ENCODE data around the gene WNT11.

WNT11 gene

DNA sequence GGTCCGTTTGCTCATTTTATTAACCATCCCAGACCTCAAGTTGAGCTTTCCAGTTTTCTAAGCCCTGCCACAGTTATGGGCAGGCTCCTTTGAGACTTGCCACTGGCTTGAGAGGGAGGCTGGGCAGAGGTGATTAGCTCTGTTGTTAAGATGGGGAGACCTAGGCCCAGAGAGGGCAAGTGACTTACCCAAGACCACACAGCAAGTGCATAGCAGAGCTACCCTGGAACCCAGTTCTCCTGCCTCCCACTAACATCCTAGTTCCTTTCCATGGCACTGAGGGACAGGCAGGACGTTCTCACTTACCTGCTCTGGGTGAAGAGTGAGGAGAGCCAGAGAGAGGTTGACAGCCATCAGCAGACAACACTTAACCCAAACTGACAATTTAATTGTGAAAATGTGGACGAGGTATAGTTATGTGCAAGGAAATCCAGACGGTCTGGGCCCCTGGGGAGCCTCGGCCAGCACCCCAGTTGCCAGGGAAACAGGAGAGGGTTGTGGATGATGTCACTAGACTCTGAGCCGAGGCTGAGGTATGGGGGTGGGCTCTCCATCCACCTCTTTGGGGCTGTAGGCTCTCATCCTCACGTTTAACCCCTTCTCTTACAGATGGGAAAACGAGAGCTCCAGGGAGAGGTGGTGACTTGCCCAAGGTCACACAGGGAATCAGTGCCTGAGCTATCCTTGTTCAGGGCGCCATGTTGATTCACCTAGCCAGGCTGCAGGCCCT, 12.3 kb upstream of the WNT11 start:
- TF ChIP-seq, protein P1, sequence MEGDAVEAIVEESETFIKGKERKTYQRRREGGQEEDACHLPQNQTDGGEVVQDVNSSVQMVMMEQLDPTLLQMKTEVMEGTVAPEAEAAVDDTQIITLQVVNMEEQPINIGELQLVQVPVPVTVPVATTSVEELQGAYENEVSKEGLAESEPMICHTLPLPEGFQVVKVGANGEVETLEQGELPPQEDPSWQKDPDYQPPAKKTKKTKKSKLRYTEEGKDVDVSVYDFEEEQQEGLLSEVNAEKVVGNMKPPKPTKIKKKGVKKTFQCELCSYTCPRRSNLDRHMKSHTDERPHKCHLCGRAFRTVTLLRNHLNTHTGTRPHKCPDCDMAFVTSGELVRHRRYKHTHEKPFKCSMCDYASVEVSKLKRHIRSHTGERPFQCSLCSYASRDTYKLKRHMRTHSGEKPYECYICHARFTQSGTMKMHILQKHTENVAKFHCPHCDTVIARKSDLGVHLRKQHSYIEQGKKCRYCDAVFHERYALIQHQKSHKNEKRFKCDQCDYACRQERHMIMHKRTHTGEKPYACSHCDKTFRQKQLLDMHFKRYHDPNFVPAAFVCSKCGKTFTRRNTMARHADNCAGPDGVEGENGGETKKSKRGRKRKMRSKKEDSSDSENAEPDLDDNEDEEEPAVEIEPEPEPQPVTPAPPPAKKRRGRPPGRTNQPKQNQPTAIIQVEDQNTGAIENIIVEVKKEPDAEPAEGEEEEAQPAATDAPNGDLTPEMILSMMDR (IDR thresholded peaks at IDR 0.05; ENCODE audit: low read depth, low read length): no peak
- H3K4me3 ChIP-seq (ENCODE audit: low read depth, low read length): no peak overlapping the region

DNA sequence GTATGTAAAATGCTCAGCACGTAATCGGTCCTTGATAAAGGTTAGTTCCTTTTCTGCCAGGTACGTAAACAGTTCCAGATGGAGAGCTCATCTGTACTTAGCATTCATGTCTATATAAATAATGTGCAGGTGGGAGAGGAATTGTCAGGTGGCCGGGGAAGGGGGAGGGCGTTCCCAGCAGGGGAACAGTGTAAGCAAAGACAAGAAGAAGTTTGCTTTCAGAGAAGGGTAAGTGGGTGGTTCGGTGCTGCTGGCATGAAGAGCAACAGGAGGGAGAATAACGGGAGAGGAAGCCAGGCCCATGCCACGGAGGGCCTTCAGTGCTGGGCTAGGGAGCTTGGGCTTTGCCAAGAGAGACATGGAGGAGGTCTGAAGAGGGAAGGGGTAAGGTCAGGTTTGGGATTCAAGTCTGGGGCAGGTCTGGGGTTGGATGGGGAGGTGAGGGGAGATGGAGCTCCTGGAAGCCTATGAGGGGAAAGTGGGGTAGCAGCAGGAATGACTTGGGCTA, 11.4 kb upstream of the WNT11 start:
- no peak overlapping the region for H3K4me3 ChIP-seq (ENCODE audit: low read depth, low read length)
- TF ChIP-seq, protein P1 (IDR thresholded peaks at IDR 0.05; ENCODE audit: low read depth, low read length): no peak

DNA sequence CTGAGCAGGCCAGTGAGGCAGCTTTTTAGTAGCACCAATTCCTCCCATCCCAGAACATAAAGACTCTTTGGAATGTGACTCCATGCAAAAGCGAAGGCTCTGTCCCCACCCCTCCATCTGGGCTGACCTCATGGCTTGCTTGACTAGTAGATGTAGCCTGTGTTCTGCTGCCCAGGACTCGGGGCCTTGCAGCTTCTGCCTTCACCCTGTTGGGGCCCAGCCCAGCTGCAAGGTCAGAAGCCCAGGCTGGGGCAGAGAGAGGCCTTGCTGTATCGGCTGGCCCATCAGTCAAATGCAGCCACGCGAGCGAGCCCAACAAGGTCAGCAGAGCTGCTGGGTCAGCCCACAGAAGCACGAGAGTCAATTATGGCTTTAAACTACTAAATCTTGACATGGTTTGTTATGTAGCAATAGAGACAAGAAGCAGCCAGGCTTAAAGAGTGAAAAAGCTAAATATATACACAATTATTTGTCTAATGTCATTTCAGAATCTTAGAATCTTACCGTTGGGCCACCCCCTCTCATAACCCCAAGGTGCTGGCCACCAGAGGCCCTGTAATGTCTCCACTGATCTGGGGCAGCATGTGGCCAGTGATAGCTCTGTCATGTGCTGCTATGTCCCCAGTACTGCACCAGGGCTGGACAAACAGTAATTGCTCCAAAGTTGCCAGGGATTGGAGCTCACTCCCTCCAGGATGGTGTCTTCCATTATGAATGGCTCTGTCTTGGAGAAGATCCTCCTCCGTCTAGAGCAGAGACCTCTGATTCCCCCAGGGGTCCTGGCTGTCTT, 10.4 kb upstream of the WNT11 start:
- no peak overlapping the region for H3K4me3 ChIP-seq (ENCODE audit: low read depth, low read length)
- TF ChIP-seq, protein P1 (IDR thresholded peaks at IDR 0.05; ENCODE audit: low read depth, low read length): no peak

DNA sequence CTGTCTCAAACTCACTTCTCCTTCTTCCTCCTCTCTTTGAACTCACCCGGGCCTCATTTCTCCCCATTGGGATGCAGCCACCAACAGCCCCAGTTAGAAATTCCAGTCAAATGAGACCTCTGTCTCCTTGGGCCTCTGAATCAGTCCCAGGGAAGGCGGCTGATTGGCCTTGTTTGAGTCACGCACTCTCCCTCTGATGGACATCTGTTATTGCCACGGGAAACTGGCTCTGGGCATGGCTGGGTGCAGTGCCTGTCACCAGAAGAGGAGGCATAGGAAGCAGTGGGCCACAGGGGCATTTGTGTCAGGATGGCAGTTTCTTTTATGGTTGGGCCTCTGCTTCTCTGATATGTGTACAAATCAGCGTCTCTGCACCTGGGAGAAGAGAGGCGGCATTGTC, 9.6 kb upstream of the WNT11 start:
- H3K4me3 ChIP-seq (ENCODE audit: low read depth, low read length): no peak overlapping the region
- TF ChIP-seq, protein P1 (IDR thresholded peaks at IDR 0.05; ENCODE audit: low read depth, low read length): no peak

DNA sequence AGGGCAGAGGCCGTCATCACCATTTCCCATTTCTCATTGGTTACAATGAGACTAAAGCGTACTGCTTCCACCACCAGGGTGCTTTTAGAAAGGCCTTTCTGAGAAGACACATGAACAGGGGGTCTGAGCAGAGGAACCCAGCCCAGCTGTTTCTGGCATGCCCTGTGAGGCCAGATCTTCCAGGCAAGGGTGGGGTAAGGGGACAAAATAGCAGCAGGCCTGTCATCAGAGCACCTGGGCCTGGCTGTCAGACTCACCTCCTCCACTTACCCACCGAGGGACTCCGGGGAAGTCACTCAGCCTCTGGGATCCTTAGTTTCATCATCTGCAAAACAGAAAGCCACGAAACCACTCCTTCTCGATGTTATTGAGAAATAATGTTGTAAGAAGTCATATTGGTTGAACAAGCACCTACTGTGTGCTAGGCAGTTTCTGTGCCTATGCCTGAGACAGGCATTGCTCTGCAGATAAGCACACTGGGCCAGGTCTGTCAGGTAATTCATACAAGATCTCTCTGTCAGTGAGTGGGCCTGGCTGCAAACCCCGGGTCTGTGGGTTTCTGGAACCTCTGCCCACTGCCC, 8.8 kb upstream of the WNT11 start:
- TF ChIP-seq, protein P1 (IDR thresholded peaks at IDR 0.05; ENCODE audit: low read depth, low read length): no peak

DNA sequence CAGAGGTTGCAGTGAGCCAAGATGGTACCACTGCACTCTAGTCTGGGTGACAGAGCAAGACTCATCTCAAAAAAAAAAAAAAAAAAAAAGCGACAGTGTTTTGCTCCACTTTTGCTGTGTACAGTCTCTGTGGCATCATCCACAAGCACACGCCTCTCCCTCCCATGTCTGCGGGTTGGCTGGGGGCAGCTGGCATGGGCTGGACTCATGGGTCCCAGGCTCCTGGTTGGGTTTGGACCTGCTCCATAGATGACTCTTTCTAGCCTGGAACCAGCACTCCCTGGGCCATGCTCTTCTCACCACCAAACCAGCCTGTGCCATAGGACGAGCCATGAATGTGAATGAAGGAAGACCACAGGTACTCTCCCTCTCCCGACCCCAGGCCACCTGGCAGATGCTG, 7.9 kb upstream of the WNT11 start:
- no peak overlapping the region for H3K4me3 ChIP-seq (ENCODE audit: low read depth, low read length)
- TF ChIP-seq, protein P1 (IDR thresholded peaks at IDR 0.05; ENCODE audit: low read depth, low read length): no peak

More for the DNA sequence above, 8.8 kb upstream of the WNT11 start:
- H3K4me3 ChIP-seq (ENCODE audit: low read depth, low read length): no peak overlapping the region
